DMS53 (cell line): ENCODE results near the gene SLFN5.
"Not testable (repeated sequence)": the region's sequence is repeated elsewhere in the genome, so short reads cannot be mapped to it uniquely, and the experiment has no call there.

Experiments
- DNase-seq: peaks from one replicate; lab custom pipeline; 2025; lab: John Stamatoyannopoulos, UW

Gene SLFN5

GRCh38 chr17:35291802-35292201 is 48.9 kb downstream of the SLFN5 start:
- DNase-seq = peak; percentile 38

- no peak for DNase-seq
Measured at GRCh38 chr17:35293151-35293847, 50.4 kb downstream of the SLFN5 start.

GRCh38 chr17:35294756-35295155 is 51.9 kb downstream of the SLFN5 start:
- DNase-seq = no peak

GRCh38 chr17:35295686-35296085 is 52.8 kb downstream of the SLFN5 start:
- no peak for DNase-seq

GRCh38 chr17:35297666-35298065 is 54.8 kb downstream of the SLFN5 start:
- no peak for DNase-seq

- DNase-seq = no peak
Measured at GRCh38 chr17:35298639-35299038, 55.8 kb downstream of the SLFN5 start.

GRCh38 chr17:35299135-35299534 is 56.3 kb downstream of the SLFN5 start:
- peak; percentile 89 for DNase-seq

- not testable (repeated sequence) for DNase-seq
Measured at GRCh38 chr17:35309345-35309744, 66.5 kb downstream of the SLFN5 start.

- no peak for DNase-seq
Measured at GRCh38 chr17:35312346-35312745, 69.5 kb downstream of the SLFN5 start.

GRCh38 chr17:35312790-35313711 is 70.2 kb downstream of the SLFN5 start:
- peak; percentile 71 for DNase-seq

- DNase-seq = no peak
Measured at GRCh38 chr17:35313875-35314409, 71.1 kb downstream of the SLFN5 start.

- DNase-seq = no peak
Measured at GRCh38 chr17:35314415-35315216, 71.7 kb downstream of the SLFN5 start.

- no peak for DNase-seq
Measured at GRCh38 chr17:35315283-35315682, 72.4 kb downstream of the SLFN5 start.

GRCh38 chr17:35315971-35316370 is 73.1 kb downstream of the SLFN5 start:
- no peak for DNase-seq

GRCh38 chr17:35322749-35323148 is 79.9 kb downstream of the SLFN5 start:
- no peak for DNase-seq
